ENCODE measurements around the gene TMEM151B.

TMEM151B gene

GRCh38 chr6:44256775-44257024, 13.6 kb upstream of the TMEM151B start:
- no peak for TF ChIP-seq CTCF (IDR thresholded peaks at IDR 0.05; ENCODE audit: borderline replicate concordance, control extremely low read depth, extremely low read depth, insufficient read depth, missing control alignments)
- in situ Hi-C loops (cut with MboI; ENCODE audit: low sequenced_read_pairs, unreplicated experiment): no loop called here
- DNase-seq (ENCODE audit: low spot score): no peak

GRCh38 chr6:44257025-44257752, 13.1 kb upstream of the TMEM151B start, which contains the start of gene SLC35B2:
TSS of gene SLC35B2 (minus strand) at chr6:44257528. CDS start at chr6:44257410, 118 bp downstream.
- peak; percentile 84 for DNase-seq (ENCODE audit: low spot score)
- in situ Hi-C loops (cut with MboI; ENCODE audit: low sequenced_read_pairs, unreplicated experiment): no loop called here
- TF ChIP-seq CTCF (IDR thresholded peaks at IDR 0.05; ENCODE audit: borderline replicate concordance, control extremely low read depth, extremely low read depth, insufficient read depth, missing control alignments): peak; percentile 84

GRCh38 chr6:44257753-44258324, 12.4 kb upstream of the TMEM151B start:
- no peak for TF ChIP-seq CTCF (IDR thresholded peaks at IDR 0.05; ENCODE audit: borderline replicate concordance, control extremely low read depth, extremely low read depth, insufficient read depth, missing control alignments)
- peak; percentile 60 for DNase-seq (ENCODE audit: low spot score)
- in situ Hi-C loops (cut with MboI; ENCODE audit: low sequenced_read_pairs, unreplicated experiment): no loop called here

- DNase-seq (ENCODE audit: low spot score): no peak
- TF ChIP-seq CTCF (IDR thresholded peaks at IDR 0.05; ENCODE audit: borderline replicate concordance, control extremely low read depth, extremely low read depth, insufficient read depth, missing control alignments): no peak
- in situ Hi-C loops (cut with MboI; ENCODE audit: low sequenced_read_pairs, unreplicated experiment): no loop called here
Measured at GRCh38 chr6:44258325-44258863, 11.9 kb upstream of the TMEM151B start.

GRCh38 chr6:44258921-44259320, 11.3 kb upstream of the TMEM151B start:
- TF ChIP-seq CTCF (IDR thresholded peaks at IDR 0.05; ENCODE audit: borderline replicate concordance, control extremely low read depth, extremely low read depth, insufficient read depth, missing control alignments): no peak
- in situ Hi-C loops (cut with MboI; ENCODE audit: low sequenced_read_pairs, unreplicated experiment): no loop called here
- no peak for DNase-seq (ENCODE audit: low spot score)

GRCh38 chr6:44260011-44260410, 10.2 kb upstream of the TMEM151B start:
- DNase-seq (ENCODE audit: low spot score): no peak
- no peak for TF ChIP-seq CTCF (IDR thresholded peaks at IDR 0.05; ENCODE audit: borderline replicate concordance, control extremely low read depth, extremely low read depth, insufficient read depth, missing control alignments)
- in situ Hi-C loops (cut with MboI; ENCODE audit: low sequenced_read_pairs, unreplicated experiment): no loop called here

All from GM13976 (cell line).